GM18520 (cell line): Measurements from ENCODE around the gene ACSF3.

Source experiments
- ATAC-seq: cut with Tn5 transposase; IDR thresholded peaks from one replicate; pipeline ENCODE4 v1.9.1; 2021; ENCODE audit not compliant: unreplicated experiment

The ACSF3 gene

DNA sequence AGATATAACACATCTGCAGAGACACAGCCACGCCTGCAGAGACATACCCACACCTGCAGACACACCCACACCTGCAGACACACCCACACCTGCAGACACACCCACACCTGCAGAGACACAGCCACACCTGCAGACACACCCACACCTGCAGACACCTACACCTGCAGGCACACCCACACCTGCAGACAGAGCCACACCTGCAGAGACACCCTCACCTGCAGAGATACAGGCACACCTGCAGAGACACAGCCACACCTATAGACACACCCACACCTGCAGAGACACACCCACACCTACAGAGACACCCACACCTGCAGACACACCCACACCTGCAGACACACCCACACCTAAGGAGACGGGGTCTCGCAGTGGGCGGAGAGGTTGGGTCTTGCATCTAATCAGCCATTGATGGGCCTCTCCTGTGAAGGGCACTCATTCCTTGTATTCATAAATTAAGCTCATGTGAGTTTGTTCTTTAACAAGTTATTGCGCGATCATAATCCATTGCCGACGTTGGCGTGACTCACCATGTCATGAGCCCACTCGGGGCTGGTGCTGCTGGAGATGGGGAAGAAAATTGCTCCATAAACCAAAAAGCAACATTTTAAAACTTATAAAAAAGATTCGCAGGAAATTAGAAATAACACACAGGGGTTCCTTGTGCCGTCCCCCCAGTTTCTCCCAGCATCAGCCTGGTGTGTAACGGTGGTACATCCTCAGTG lies 49.0 kb downstream of the ACSF3 start:
- ATAC-seq, result no peak

DNA sequence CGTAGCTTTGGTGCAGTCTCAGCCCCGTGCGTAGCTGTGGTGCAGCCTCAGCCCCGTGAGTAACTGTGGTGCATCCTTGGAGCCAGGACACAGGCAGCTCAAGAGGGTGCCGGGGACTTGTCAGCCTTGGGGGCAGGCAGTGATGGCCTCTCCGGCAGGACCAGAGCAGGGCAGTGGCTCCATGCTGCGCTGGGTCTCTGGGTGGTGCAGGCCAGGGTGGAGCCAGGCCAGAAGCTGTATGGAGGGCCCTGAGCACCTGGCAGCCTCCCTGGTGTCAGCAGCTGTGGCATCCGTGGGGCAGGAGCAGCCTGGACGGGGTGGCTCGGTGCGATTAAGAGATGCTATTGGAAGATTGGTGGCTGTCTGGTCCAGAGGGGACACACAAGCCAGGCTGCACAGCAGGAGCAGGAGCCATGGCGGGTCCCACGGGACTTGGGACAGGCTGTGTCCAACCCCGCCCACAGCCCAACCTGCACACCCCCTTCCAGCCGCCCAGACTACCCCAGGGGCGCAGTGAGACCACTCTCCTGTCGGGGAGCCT lies 49.6 kb downstream of the ACSF3 start:
- no peak for ATAC-seq

DNA sequence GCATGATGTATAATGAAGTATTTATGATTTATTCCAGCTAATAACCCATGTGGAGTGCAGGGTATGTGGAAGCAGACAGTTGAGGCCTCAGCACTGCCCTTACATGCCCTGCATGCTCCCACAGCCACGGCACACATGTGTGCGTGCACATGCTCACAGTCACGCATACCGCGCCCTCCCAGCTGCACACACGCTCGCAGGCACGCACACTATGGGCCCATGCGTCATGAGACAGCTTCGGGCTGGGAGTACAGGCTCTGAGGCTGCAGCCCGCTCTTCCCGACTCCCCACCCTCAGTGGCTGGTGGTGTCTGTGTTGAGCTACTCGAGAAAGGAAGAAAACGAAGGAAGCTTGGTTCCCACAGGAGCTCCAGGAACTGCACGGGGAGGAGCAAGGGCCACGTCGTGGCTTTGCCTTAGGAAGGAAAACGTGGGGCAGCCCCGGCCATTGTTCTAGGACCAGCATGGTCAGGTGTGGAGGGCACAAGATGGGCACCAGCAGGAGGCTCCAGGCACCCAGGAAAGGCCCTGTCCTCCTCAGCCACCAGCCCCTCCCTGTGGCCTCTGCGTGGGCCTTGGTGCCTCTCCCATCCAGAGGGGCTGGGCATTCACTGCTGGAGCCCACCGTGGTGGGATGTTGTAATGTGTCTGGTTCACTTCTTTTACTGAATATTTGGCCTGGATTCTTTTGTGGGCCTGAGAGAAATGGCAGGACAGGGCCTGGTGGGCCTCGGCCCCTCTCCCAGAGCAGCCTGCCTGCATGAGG lies 50.4 kb downstream of the ACSF3 start:
- no peak for ATAC-seq

DNA sequence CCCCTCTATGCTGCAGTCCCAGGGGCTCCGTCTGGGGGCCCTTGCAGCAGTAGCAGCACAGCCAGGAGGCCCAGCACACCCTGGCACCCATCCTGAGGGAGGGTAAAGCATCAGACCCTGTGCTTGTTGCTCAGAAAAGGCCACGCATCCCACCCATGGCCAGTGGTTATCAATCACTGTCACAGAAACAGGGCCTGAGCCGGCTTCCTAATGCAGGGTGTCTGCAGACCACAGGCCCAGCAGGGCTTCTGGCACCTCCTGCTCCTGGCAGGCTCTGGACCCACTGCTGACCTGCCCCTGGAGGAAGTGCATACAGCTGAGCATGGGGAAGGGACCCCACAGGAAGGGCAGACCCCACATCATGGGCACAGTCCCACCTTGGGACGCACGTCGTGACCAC lies 51.0 kb downstream of the ACSF3 start:
- ATAC-seq, result no peak

DNA sequence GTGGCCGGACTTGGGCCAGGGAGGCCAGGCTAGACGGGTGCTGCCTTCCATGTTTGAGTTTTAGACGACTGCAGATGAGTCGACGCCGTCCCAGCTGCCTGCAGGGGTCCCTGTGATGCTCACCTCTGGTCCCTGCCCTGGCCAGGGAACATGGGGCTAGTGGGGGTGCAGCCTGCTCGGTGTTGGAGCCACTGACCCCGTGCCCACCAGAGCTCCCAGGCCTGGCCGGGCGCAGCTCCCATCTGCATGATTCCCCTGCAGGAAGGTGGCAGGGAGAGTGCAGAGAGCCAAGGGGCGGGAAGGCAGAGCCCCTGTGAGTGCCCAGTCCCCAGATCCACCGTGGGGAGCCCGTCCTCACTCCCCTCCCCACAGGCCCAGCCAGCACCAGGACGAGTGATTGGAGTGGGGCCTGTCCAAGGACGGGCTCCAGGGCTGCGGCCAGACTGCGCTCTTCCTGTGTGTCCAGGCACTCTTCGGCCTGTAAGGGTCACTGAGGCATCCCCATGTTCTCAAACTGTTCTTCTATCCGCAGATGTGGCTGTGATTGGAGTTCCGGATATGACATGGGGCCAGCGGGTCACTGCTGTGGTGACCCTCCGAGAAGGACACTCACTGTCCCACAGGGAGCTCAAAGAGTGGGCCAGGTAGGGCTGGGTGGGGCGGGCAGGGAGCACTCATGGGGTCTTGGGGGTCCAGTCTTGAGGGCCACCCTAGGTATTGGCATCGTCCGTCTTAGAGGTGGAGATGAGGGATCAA lies 51.9 kb downstream of the ACSF3 start:
- ATAC-seq, result no peak

DNA sequence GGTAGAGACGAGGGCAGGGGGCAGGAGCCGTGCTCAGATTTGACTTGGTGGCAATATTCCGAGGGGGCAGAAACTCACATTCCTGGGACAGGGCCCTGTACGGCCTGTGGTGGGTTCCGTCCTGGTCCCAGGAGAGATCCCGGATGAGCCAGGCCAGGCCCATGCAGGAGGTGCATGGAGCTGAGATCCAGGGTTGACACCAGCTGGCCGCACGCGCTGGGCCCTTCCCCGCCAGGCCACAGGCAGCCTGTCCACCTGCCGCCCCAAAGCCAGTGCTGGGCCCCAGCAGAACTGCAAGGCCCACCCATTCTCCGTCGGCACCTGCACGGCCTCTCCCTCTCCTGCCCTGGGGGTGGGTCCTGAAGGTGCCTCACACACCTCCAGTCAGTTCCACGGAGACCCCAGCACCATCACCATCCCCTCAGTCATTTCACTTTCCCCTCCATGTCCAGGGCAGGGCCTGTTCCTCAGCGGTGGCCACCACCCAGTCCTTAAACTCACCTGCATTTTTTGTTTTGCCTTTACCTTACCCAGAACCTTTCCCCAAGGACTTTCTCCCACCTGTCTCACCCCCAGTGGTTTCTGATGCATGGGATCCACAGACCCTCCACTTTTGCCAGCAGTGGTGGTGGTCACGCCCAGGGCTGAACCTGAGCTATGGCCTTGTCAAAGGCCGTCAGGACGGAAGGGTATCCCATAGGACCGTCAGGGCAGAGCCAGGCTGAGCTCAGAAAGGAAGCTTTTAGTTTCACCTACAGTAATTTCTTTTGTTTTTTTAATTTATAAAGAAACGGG lies 52.8 kb downstream of the ACSF3 start:
- ATAC-seq, result no peak

DNA sequence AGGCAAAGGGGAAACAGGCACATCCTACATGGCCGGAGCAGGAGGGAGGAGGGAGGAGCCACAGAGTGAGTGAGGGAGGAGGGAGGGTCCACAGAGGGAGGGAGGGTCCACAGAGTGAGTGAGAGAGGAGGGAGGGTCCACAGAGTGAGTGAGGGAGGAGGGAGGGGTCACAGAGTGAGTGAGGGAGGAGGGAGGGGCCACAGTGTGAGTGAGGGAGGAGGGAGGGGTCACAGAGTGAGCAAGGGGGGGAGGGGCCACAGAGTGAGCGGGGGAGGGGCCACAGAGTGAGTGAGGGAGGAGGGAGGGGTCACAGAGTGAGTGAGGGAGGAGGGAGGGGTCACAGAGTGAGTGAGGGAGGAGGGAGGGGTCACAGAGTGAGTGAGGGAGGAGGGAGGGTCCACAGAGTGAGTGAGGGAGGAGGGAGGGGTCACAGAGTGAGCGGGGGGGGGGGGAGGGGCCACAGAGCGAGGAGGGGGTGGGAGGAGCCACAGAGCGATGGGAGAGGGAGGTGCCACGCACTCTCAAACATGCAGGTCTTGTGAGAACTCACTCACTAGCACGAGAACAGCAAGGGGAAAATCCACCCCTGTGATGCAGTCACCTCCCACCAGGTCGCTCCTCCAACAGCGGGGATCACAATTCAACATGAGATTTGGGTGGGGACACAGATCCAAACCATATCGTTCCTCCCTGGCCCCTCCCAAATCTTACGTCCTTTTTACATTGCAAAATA lies 53.6 kb downstream of the ACSF3 start:
- no peak for ATAC-seq

DNA sequence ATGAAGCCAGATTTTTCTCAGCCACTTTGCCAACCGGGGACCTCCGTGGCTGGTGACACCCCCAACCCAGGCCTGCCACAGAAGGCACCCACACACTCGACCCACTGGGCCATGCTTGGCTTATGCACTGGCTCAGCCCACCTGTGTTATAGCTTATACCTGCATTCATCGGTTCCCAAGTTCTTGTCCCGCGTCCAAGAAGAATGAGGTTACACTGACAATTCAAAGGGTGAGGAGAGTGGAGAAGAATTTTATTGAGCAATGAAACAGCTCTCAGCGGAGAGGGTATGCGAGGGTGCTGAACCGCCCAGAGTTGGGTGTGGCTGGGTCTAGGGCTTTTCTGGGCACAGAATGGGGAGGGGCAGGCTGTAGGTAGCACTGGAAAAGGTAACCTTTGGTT lies 55.7 kb downstream of the ACSF3 start:
- no peak for ATAC-seq

DNA sequence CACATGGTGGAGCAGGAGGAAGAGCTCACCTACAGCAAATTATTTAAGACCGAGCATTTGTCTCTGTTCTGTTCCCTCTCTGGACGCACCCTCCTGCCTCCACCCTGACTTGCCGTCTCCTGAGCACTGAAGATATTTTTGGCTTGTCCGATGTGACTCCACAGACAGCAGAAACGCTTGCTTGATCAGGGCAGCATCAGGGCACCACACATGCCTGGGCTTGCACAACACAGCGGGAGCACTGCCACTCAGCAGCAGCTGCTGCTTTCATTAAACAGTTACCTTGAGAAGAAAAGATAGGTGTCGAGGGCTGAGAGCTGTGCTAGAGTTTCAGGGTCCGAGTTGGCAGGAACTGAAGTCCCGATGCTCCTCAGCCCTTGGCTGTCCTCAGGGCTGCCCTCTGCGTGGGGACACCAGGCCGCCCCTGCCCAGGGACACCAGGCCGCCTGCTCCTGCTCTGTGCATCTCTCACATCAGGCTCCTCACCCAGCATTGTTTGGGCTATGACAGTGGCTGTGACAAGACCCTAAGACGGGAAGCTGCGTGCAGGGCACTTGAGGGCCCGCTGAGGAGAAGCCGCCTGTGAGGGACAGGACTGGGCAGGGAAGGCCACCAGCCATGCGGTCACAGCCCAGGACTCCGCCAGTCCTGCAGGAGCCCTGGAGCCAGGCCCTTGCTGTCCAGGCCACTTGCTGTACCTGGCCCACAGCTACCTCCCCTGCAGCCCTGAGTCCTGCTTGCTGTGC lies 56.6 kb downstream of the ACSF3 start:
- ATAC-seq, result no peak

DNA sequence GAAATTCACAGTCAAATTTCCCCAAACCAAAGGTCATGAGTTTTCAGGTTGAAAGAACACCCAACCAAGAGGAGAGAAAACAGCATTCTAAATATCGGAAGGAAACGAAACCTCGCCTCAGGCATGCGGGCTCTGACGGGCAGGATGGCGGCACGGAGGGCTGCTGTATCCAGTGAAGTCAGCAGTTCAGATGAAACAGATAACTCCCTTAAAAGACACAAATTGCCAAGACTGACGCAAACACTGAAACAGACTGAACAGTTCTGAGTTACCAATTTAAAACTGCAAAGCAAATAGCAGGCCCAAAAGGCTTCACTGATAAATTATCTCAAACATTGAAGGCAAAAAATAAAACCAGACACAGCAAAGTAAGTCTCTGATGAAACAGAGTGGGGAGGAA lies 57.3 kb downstream of the ACSF3 start:
- ATAC-seq, result no peak

DNA sequence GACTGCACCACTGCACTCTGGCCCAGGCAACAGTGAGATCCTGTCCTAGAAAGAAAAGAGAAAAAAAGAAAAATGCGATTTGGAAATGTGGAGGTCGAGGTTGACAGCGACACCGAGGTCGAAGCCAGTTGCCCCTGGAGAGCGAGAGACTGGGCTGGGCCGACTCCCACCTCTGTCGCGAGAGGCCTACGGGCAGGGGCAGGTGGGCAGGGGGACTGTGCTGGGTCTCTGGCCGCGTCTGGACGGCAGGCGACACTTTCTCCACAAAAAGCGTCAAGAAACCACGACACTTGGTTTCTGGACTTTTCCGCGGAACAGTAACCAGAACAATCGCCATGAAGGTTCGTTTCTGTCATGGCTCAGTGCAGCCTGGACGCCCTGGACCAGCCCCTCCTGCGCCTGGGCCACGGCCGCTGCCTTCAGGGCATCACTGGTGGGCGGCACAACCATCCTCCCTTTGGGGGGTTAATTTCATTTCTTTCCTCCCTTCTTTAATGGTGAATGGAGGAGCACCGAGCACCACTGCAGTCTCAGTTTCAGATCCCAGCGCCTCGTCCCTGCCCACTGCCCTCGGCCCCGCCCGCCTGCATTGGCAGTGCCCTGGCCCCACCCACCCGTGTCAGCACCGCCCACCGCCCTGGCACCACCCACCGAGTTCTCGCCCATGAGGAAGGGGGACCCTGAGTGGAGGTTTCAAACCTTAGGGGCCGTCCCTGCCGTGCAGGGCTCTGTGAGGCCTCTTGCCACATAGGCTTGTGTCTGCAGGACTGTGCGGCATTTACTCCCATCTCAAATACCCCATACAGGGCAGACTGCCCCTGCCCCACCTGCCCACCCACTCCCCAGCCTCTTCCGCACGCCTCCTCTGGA lies 59.4 kb downstream of the ACSF3 start:
- ATAC-seq, result no peak

DNA sequence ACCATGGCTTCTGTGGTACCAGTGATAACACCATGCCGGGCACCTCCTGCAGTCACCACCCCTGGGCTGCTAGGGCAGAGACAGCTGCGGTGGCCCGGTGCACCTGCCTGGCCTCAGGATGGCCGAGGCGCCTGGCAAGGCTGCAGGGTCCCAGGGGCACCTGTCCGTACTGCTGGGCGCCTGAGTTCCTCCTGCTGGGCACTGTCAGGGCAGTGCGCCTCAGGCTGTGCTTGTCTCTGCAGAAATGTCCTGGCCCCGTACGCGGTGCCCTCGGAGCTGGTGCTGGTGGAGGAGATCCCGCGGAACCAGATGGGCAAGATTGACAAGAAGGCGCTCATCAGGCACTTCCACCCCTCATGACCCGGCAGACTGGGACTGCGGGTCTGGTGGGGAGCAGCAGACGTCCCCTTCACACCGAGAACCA lies 60.2 kb downstream of the ACSF3 start:
- no peak for ATAC-seq

DNA sequence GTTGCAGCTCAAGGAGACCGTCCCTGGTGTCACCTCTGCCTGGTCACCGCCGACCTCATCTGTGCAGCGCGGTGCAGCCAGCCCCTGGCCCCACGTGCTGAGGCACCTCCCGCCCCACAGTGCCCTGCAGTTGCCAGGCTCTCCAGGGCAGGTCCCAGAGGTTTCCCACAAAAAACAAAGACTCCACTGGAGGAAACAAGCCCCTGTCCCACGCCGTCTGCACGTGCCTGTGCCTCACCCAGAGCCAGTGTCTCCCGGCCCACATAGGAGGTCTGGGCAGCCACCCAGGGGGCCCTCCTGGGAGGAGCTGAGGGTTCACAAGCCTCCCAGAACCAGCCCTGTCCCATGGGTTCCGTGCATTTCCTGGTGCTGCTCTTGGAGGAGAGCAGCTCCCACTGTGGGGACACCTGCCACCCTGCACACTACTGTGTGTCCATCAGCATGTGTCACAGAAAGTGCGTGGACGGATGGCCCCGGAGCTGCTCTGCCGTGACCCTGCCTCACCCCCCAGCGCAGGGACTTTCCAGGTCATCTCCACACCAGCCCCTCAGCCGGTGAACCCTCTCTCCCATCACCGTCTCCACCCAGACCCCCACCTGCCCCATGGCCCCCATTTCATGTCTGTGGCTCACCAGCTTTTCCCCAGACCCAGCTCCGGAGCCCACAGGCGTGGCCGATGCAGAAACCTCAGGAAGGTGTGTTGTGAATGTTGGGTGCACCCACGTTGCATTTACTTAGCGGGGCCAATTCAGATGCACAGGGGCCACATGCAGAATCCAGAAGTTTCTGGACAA lies 60.9 kb downstream of the ACSF3 start:
- no peak for ATAC-seq

DNA sequence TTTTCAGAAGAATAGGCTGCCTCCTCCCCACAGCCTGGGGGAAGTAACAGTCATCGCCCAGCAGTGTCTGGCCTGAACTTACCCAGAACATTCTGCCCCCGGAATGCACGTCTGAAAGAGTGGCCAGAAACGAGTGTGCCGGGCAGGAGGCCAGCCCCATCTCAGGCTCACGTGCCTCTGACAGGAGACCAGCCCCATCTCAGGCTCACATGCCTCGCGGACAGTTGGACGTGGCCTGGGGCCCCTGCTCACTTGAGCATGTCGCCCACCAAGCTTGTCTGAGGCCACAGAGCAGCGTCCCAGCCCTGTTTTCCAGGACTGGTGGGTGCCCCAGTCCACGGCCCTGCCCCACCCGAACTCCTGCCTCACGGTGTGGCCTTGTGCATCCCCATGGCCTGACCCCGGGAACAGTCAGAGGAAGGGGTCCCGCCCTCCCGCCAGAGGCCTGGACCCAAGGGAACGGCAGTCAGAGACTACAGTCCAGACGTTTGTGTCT lies 61.6 kb downstream of the ACSF3 start:
- ATAC-seq, result no peak

DNA sequence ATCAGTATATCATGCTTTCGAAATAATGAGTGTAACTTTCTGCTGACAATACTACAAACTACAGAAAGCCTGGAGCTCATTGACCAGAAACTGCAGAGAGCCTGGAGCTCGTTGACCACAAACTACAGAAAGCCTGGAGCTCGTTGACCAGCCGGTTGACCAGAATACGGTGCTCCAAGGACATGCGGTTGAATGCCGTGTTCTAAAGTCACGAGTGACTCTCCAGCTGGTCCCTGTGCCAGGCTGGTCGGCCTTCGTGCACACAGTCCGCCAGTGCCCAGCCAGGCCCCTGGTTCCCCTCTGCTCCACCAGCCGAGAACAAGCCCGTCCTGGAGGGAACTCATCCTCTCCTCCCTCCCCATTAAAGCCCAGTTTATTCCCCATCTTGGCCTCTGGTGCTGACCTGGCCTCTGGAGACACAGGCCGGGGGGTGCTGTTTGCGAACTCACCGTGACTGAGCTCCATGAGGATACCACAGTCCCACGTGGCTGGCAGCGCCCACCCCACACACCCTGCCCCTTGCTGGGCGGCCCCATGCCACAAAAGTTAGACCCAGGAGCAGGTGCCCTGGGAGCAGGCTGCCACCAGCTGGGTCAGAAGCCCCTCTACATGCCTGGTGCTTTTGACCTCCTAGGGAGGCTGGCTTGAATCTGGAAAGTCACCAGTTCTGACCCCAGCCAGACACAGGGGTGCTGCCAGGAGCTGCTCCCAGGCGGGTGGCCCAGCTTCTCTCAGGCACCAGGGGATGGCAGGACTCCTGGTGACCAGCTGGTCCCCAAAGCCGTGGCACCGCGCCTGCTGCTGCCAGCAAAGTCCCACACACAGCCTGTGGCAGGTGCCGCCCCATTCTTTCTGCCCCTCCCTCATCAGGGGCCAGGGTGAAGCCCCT lies 62.4 kb downstream of the ACSF3 start:
- ATAC-seq, result no peak
